ENCODE results near the gene EBLN1.

DNA sequence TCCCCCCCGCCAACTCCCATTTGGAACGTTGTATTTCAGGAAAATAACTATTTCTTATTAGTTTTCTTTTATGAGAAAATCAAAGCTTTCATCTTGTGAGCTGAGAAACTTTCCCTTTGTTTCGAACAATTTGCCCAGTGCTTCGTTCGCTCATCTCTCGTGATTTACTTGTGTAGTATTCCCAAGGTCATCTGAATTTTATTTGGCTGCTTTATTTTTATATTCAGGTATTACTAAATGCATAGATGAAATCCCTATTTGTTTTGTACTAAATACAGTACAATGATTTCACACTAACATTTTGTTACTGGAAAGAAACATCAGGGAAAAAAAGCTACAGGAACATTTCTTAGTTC, 12.0 kb upstream of the EBLN1 start:
- TF ChIP-seq, protein P1, sequence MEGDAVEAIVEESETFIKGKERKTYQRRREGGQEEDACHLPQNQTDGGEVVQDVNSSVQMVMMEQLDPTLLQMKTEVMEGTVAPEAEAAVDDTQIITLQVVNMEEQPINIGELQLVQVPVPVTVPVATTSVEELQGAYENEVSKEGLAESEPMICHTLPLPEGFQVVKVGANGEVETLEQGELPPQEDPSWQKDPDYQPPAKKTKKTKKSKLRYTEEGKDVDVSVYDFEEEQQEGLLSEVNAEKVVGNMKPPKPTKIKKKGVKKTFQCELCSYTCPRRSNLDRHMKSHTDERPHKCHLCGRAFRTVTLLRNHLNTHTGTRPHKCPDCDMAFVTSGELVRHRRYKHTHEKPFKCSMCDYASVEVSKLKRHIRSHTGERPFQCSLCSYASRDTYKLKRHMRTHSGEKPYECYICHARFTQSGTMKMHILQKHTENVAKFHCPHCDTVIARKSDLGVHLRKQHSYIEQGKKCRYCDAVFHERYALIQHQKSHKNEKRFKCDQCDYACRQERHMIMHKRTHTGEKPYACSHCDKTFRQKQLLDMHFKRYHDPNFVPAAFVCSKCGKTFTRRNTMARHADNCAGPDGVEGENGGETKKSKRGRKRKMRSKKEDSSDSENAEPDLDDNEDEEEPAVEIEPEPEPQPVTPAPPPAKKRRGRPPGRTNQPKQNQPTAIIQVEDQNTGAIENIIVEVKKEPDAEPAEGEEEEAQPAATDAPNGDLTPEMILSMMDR (IDR thresholded peaks at IDR 0.05; ENCODE audit: borderline replicate concordance, extremely low read depth, low read length, poor library complexity, severe bottlenecking), result no peak
- TF ChIP-seq EZH2 (IDR thresholded peaks at IDR 0.05; ENCODE audit: borderline replicate concordance, low read depth, low read length, severe bottlenecking), result no peak
